ENCODE data around the gene CDK5RAP2.

GRCh38 chr9:120481846-120482245 is 98.1 kb downstream of the CDK5RAP2 start:
- TF ChIP-seq CTCF (IDR thresholded peaks at IDR 0.05) (no peak), POLR2AphosphoS5 (IDR thresholded peaks at IDR 0.05; ENCODE audit: insufficient read depth in 1 of 2, low read depth in 1 of 2) (no peak), POLR2A (IDR thresholded peaks at IDR 0.05) (no peak)

Measured in vagina (tissue), 2 donors.